GM15510 (cell line): ENCODE results near the gene KRT32.

Experiments
- POLR2A ChIP-seq: IDR thresholded peaks from 3 replicates; pipeline ENCODE4 v1.6.1; 2011; ENCODE audit warnings: borderline replicate concordance; ENCODE audit not compliant: insufficient read length; ENCODE audit errors: extremely low read depth

The KRT32 gene

DNA sequence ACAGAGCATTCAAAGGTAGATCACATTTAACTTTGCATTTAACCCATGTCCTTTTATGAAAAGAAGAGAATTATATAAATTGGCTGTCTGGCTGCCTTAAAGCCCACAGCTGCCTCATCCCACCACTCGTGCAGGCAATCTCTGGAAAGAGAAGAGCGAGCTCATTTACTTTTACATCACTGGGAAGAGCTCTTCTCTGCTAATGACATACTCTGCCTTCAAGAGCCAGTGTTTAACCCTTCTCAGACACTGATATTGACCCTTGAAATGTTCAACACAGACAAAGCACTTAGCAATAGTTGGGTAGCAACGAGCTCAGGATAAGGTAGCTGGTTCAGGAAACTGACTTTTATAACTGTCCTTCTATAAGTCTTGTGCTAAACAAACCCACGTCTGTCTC lies 33.2 kb downstream of the KRT32 start:
- no peak for TF ChIP-seq POLR2A

DNA sequence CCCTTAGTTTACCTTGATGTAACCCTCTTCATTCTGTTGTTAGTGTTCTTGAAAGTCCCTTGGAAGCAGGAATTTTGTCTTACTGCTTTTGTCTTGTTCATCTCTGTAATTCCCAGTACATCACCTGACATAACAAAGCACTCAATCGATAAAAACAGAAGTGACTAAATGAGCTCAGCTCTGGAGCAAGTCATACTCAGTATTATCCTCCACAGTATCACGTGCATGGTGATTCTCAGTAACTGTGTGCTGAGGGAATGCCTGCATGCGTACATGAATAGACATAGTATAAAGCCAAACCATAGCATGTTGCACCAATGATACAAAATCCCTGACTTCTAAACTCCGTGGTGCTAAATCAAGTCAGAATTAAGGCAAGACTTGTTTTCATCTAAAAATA lies 33.6 kb downstream of the KRT32 start:
- no peak for TF ChIP-seq POLR2A

GRCh38 chr17:41429667-41430066 lies 37.5 kb downstream of the KRT32 start:
- no peak for TF ChIP-seq POLR2A

- no peak for TF ChIP-seq POLR2A
These were observed 38.4 kb downstream of the KRT32 start for GRCh38 chr17:41428591-41429291.

DNA sequence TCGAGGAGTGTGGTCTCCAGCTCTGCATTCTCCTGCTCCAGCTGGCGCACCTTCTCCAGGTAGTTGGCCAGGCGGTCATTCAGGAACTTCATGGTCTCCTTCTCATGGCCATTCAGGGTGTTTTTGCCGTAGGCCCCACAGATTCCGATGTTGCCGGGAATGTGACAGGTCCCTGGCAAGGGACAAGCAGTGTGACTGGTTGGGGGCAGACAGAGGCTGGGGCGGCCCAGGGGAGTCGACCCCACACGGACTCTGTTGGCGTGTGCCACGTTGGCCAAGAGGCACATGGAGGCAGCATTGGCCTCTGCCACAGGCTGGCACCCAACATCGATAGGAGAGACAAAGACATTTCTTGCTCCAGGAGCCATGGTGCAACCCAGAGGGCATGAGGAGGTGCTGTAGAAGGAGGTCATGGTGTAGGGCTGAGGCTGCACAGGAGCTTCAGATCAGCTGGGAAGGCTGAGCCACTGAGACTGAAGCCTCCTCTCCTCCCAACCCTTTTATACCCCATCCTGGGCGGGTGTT lies 43.0 kb downstream of the KRT32 start, which contains the start of gene KRT37:
Gene KRT37 (minus strand): TSS at position 475 of the 525 bp plus-strand sequence. CDS start 62 bp downstream, at position 413.
- no peak for TF ChIP-seq POLR2A

DNA sequence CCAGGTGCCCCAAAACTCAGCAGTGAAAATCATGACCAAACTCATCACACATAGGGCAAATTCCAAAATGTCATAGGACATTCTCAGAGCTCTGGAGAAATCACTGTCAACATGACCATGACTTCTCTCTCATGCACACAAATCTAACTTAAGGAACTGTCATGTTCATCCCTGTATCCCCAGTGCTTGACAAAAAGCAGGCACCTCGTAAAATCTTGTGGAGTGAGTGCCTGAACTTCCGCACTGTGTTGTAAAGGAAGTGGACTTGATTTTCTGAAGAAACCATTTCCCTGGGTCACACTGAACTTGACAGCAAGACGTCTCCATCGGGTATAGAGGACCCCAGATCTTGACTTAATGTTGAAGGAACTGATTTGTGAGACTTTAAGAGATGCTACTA lies 45.6 kb downstream of the KRT32 start:
- no peak for TF ChIP-seq POLR2A

- no peak for TF ChIP-seq POLR2A
These were observed 46.1 kb downstream of the KRT32 start for GRCh38 chr17:41421116-41421515.

DNA sequence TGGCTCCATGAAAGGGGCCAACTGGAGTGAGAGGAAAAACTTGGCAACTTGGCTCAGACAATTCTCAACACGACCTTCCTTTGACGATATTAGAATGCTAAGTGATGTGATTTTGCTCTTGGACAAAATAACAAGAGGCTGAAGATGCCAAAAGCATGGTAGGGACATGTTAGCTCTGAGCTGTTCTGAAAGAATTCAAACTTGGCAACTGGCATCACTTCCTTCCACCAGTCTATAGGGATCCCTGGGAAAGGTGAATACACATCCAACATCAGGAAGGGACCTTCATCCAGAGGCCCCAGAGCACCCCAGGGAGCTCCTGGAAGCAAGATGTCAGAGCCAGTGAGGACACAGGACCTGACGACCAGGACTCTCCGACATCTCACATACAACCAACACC lies 47.1 kb downstream of the KRT32 start:
- TF ChIP-seq POLR2A, result no peak

- TF ChIP-seq POLR2A, result no peak
These were observed 47.5 kb downstream of the KRT32 start for GRCh38 chr17:41419716-41420115.

DNA sequence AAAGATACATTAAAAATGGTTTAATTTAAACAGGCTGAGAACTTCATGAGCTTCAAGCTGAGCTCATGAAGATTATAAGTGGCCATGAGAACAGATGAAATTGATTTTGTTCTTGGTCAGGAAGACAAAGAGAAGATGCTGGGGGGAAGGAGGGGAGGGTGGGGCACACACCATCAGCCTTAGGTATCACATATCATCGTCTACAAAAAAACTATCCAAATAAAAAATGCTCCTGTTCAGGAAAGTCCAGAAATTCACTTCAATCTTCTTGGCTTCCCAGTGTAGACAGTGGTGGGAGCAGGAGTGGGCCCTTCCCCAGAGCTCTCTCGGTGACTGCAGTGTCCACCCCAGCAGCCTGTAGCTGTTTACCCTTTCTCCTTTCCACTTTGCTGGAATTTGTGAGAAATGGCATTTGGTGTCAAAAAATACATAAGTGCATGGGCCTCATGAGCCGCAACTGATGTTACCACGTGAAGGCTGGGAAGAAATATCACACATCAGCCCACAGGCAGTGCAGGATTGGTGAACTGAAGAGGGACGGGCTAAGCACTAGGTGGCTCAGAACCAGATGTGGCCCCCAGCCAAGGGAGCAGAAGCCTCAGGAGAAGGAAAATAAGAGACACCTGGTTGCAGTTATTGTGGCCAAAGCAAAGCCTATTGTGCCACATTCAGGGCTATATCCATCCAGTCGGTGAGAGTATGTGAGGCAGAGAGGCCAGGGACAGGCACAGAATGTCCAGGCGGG lies 48.9 kb downstream of the KRT32 start:
- TF ChIP-seq POLR2A, result no peak

- no peak for TF ChIP-seq POLR2A
These were observed 49.6 kb downstream of the KRT32 start for GRCh38 chr17:41417576-41418015.

- no peak for TF ChIP-seq POLR2A
These were observed 50.1 kb downstream of the KRT32 start for GRCh38 chr17:41417127-41417526.

DNA sequence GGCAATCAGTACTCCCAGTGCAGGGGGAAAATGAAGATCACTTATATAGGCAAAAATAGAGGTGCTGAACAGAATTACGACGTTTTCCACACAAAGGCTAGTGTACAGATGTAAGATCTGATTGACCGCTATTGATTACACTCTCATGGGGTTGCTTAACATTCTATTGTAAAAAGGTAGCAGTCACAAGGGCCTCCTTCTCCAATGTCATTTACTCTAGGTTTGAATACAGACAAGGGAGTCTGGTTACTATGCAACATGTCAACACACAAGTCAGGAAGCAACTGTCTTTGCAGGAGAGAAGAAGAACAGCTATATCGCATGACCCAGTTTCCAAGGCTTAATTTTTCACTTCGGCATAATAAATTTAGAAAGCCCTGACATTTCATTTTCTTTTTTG lies 50.7 kb downstream of the KRT32 start:
- TF ChIP-seq POLR2A, result no peak

- no peak for TF ChIP-seq POLR2A
These were observed 51.3 kb downstream of the KRT32 start for GRCh38 chr17:41415833-41416335.

GRCh38 chr17:41415411-41415810 lies 51.8 kb downstream of the KRT32 start:
- no peak for TF ChIP-seq POLR2A
